Upper lobe of right lung (tissue), 1 donor: ENCODE results near the gene KRTAP12-4. TPM values are rescaled to one million over a fixed set of nuclear protein-coding genes. Genes with fewer than 3 reads are reported as not detected.

Source experiments
- ATAC-seq: fragments of 200-7000 bp; cut with Tn5 transposase; one replicate; pipeline ENCODE4 v1.9.1; 2020; ENCODE audit warnings: mild to moderate bottlenecking, moderate library complexity
- DNase-seq: peaks from one replicate; pipeline ENCODE4 v3.0.0-alpha.2; 2020
- H3K27ac ChIP-seq: fragments of 200-600 bp; one replicate; pipeline ENCODE4 v1.8.0; 2022
- H3K27me3 ChIP-seq: fragments of 200-600 bp; one replicate; pipeline ENCODE4 v1.8.0; 2022; ENCODE audit warnings: mild to moderate bottlenecking
- H3K36me3 ChIP-seq: fragments of 200-600 bp; one replicate; pipeline ENCODE4 v1.8.0; 2022
- H3K4me1 ChIP-seq: fragments of 200-600 bp; one replicate; pipeline ENCODE4 v1.8.0; 2022
- H3K4me3 ChIP-seq: fragments of 200-600 bp; one replicate; pipeline ENCODE4 v1.8.0; 2022; ENCODE audit warnings: mild to moderate bottlenecking
- H3K9me3 ChIP-seq: fragments of 200-600 bp; one replicate; pipeline ENCODE4 v1.8.0; 2022
- intact Hi-C: fragments of 100-400 bp; cut with DNase I; formaldehyde crosslinking; loops from one replicate; pipeline ENCODE4 v1.11.0; 2022
- total RNA-seq: library from RNA; stranded (reverse); fragmentation: NEBNext Ultra II Directional; extraction: Animal tissue kit (Norgen Biotek cat#: 25700); gene quantifications from one replicate; pipeline ENCODE4 v1.2.1, GENCODE V29; 2021
- TF ChIP-seq, protein P1 (sequence below): fragments of 200-600 bp; IDR thresholded peaks from one replicate; pipeline ENCODE4 v1.8.0; 2022; ENCODE audit warnings: antibody characterized with exemption
- donor health status: DM: no; HTN: yes; CAD: no; lungs with severe emphysema.

KRTAP12-4 gene
- total RNA-seq, 1 donor from 2014 or later, result not detected

DNA sequence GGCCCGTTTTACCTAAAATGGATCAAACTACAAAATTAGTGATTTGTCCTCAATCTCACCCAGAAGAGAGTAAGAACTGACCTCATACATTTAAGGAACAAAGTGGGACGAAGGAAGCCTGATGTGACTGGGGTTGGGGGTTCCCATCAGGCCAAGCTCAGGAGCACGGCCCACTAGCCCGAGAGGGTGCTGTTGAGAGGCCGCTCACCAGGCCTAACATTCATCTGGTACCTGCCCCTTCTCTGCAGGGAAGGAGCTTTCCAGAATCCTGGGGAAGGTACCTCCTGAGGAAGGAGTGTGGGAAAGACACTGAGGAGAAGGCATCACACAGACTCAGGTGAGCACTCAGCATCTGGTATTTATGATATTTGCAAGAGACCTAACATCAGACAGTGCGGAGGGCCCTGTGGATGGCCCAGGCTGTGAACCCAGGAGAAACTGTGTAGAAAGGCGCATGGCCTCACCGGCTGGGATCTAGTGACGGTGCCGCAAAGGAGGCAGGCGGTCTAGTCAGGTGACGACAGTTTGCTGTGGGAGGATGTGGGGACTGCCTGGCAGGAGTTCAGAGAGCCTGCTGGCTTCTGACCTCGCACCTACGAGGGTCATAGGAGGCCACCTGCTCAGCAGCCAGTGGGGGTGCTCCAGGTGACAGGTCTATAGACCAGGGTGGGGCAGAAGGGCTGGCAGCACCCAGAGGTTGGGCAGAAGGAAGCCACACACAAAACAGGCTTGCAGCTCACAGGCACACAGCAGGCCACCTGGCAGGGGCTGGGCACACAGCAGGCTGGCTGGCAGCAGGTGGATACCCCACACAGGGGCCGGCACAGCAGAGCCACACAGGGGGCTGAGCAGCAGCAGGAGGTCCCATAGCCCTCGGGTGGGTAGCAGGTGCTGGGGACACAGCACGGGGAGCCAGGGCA lies 543 bp downstream of the KRTAP12-4 start:
- DNase-seq (no peak), ATAC-seq (no peak)
- TF ChIP-seq, protein P1, sequence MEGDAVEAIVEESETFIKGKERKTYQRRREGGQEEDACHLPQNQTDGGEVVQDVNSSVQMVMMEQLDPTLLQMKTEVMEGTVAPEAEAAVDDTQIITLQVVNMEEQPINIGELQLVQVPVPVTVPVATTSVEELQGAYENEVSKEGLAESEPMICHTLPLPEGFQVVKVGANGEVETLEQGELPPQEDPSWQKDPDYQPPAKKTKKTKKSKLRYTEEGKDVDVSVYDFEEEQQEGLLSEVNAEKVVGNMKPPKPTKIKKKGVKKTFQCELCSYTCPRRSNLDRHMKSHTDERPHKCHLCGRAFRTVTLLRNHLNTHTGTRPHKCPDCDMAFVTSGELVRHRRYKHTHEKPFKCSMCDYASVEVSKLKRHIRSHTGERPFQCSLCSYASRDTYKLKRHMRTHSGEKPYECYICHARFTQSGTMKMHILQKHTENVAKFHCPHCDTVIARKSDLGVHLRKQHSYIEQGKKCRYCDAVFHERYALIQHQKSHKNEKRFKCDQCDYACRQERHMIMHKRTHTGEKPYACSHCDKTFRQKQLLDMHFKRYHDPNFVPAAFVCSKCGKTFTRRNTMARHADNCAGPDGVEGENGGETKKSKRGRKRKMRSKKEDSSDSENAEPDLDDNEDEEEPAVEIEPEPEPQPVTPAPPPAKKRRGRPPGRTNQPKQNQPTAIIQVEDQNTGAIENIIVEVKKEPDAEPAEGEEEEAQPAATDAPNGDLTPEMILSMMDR, result no peak
- H3K36me3 ChIP-seq, result no peaks in the 10 kb centered on the region
- H3K9me3 ChIP-seq, result peaks cover 5% of the 10 kb centered on the region
- intact Hi-C loops, result no loop called here
- H3K27me3 ChIP-seq, result no peaks in the 10 kb centered on the region
- no peak overlapping the region for H3K4me3 ChIP-seq
- no peak overlapping the region for H3K27ac ChIP-seq
- H3K4me1 ChIP-seq, result no peaks in the 10 kb centered on the region

DNA sequence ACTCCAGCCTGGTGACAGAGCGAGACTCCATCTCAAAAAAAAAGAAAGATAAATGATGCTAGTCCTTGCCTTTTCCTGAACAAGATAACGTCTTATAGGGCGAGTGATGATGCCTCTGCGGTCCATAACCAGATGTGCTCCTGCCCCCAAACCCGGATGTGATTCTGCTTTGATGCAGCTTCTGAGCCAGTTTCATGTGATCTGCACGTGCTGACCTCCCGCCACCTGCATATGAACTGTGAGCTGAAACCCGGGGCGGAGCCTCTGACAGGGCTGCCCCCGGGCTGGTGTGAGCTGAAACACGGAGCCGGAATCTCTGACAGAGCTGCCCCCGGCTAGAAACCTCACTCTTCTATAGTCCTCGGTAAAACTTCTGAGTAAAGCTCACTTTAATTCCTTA lies 1.3 kb downstream of the KRTAP12-4 start:
- TF ChIP-seq, protein P1, result no peak
- H3K4me1 ChIP-seq, result no peaks in the 10 kb centered on the region
- H3K27ac ChIP-seq, result no peak overlapping the region
- H3K9me3 ChIP-seq, result peaks cover 5% of the 10 kb centered on the region
- DNase-seq (no peak), ATAC-seq (no peak)
- no peak overlapping the region for H3K4me3 ChIP-seq
- H3K36me3 ChIP-seq, result no peaks in the 10 kb centered on the region
- H3K27me3 ChIP-seq, result no peaks in the 10 kb centered on the region
- intact Hi-C loops, result no loop called here

DNA sequence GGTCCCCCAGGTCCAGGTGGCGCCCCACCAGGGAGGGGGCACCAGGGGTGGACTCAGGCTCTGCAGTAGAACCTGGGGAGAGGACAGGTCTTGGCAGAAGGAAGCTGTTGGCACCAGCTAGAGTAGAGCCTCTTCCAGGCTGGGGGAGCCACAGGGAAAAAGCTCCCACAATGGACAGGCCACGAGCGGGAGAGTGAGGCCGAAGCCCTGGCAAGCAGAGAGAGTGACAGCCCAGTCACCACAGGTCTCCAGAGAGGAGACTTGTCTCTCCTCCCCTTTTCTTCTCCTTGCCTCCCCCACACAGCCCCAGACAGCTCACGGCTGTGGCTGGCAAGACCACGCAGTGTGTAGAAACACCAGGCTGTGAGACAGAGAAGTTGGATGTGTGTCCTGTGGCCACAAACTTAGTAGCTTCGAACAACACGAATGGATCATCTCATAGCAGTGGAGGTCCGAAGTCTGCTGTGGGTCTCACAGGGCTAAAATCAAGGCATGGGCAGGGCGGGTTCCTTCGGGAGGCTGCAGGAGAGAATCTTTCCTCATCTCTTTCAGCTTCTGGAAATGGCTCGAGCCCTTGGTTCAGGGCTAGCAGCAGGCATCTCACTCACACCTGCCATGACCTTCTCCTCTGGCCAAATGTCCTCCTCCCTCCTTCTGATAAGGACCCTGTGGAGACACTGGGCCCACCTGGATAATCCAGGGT lies 3.3 kb downstream of the KRTAP12-4 start:
- Histone ChIP-seq H3K4me1 (no peaks in the 10 kb centered on the region), H3K27me3 (no peaks in the 10 kb centered on the region), H3K36me3 (no peaks in the 10 kb centered on the region), H3K4me3 (no peak overlapping the region), H3K9me3 (peaks cover 2% of the 10 kb centered on the region), H3K27ac (no peak overlapping the region)
- no peak for ATAC-seq
- no peak for DNase-seq
- TF ChIP-seq, protein P1, result no peak
- intact Hi-C loops, result no loop called here

DNA sequence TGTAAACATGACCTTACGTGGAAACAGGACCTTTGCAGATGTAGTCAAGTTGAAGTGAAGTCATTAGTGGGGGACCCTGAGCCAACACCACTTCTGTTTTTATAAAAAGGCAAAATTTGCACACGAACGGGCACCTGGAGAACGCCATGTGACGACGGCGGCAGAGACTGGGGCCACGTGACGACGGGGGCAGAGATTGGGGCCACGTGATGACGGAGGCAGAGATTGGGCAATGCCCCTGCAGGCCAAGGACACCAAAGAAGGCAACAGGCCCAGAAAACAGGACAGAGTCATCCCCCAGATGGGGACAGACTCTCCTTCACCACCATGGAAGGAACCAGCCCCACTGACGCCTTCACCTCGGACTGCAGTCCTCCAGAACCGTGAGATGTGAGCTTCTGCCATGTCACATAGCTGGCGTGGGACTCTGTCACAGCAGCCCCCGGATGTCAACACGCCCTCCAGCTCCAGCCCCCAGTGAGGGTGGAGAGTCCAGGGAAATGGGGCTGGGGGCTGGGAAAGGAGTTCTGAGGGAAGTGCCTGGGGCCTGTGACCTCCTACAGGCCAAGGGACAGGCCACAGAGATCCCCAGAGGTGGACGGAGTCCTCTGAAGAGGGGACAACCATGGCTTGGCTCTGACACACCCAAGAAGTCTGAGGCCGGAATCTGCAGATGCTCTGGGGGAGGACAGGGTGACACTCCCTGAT lies 4.0 kb downstream of the KRTAP12-4 start:
- intact Hi-C loops, result no loop called here

DNA sequence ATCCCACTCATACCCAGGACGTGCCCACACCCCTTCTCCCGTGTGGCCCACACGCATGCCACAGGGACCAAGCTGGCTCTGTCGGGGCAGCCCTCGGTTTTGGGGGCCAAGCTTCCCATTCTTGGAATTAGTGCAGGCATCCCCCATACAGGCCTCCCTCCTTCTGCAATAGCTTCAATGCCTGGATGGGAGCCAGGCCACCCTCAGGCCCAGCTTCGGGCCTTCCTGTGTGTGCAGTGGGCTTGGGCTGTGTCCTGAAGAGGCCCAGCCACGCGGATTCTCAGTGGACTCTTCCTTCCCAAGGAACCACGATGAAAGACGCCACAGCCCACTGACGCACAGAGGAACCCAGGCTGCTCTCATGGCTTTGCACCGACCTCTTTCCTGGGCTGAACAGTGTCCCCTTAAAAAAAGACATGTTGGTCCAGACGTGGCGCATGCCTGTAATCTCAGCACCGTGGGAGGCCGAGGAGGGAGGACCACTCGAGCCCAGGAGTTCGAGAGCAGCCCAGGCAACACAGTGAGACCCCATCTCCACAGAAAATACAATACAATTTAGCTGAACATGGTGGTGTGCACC lies 4.8 kb downstream of the KRTAP12-4 start:
- ATAC-seq (no peak), DNase-seq (no peak)
- Histone ChIP-seq H3K4me3 (no peak overlapping the region), H3K36me3 (no peaks in the 10 kb centered on the region), H3K27me3 (no peaks in the 10 kb centered on the region), H3K4me1 (no peaks in the 10 kb centered on the region), H3K27ac (no peak overlapping the region), H3K9me3 (peaks cover 6% of the 10 kb centered on the region)
- intact Hi-C loops, result no loop called here
- TF ChIP-seq, protein P1, result no peak

More for the DNA sequence above, 4.0 kb downstream of the KRTAP12-4 start:
- Histone ChIP-seq H3K4me1 (no peaks in the 10 kb centered on the region), H3K27ac (no peak overlapping the region), H3K36me3 (no peaks in the 10 kb centered on the region), H3K4me3 (no peak overlapping the region), H3K27me3 (no peaks in the 10 kb centered on the region), H3K9me3 (no peaks in the 10 kb centered on the region)
- DNase-seq (no peak), ATAC-seq (no peak)
- TF ChIP-seq, protein P1, result no peak
